ENCODE measurements around the gene DIP2A. TPM values are rescaled to one million over a fixed set of nuclear protein-coding genes. Genes with fewer than 3 reads are reported as not detected.

Gene DIP2A, protein sequence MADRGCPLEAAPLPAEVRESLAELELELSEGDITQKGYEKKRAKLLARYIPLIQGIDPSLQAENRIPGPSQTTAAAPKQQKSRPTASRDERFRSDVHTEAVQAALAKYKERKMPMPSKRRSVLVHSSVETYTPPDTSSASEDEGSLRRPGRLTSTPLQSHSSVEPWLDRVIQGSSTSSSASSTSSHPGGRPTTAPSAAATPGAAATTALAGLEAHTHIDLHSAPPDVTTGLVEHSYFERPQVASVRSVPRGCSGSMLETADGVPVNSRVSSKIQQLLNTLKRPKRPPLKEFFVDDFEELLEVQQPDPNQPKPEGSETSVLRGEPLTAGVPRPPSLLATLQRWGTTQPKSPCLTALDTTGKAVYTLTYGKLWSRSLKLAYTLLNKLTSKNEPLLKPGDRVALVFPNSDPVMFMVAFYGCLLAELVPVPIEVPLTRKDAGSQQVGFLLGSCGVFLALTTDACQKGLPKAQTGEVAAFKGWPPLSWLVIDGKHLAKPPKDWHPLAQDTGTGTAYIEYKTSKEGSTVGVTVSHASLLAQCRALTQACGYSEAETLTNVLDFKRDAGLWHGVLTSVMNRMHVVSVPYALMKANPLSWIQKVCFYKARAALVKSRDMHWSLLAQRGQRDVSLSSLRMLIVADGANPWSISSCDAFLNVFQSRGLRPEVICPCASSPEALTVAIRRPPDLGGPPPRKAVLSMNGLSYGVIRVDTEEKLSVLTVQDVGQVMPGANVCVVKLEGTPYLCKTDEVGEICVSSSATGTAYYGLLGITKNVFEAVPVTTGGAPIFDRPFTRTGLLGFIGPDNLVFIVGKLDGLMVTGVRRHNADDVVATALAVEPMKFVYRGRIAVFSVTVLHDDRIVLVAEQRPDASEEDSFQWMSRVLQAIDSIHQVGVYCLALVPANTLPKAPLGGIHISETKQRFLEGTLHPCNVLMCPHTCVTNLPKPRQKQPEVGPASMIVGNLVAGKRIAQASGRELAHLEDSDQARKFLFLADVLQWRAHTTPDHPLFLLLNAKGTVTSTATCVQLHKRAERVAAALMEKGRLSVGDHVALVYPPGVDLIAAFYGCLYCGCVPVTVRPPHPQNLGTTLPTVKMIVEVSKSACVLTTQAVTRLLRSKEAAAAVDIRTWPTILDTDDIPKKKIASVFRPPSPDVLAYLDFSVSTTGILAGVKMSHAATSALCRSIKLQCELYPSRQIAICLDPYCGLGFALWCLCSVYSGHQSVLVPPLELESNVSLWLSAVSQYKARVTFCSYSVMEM (N-terminal part only)
- 10 to 100 TPM; 44.2 to 82.2 TPM for total RNA-seq

DNA sequence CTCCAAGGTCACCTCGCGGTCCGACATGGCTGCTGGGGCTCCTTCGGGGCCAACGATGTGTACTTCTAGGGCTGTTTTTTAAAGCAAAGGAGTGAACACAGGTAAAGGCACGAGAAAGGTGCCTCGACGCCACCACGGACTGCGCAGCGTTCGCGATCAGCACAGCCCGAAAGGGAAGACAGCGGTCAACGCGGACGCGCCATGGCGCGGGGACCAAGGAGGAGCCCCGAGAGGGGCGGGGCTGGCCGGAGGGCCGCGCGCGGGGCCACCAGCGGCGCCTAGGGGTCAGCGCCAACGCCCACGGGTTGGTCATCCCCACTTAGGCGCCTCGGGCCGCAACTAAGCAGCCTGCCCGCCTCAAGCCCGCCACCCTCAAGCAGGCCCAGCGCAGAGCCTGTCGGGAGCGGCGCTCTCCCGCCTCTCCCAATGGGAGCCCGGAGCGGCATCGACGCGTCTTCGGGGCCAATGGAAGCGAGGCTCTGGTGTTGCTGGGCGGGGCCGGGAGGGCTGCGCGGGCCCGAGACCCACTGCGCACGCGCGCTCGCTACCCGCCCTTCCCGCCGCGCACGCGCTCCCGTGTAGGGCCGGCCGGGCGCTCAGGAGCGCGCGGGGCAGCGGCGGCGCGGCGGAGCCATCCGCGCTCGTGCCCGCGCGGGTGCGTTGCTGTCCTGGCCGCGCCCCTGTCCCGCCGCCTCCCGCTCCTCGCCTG is at the start of gene DIP2A:
Gene DIP2A (plus strand): TSS at position 577 of the 709 bp plus-strand sequence. CDS start 241 bp downstream, outside the sequence.
- Histone ChIP-seq H3K27ac (peak within 1 kb of the TSS; percentile 86 to 87), H3K4me1 (replicated peaks) (no peaks in the 10 kb centered on the region), H3K36me3 (no peaks in the 10 kb centered on the region), H3K9me3 (no peaks in the 10 kb centered on the region), H3K4me3 (peak within 1 kb of the TSS; percentile 97 to 99), H3K27me3 (replicated peaks; ENCODE audit: insufficient read depth) (no peaks in the 10 kb centered on the region)
- DNase-seq (ENCODE audit: low spot score): peak; percentile 93
- intact Hi-C loops (cut with DNase I): loop anchor here (5.0 kb wide), 1 partner anchor 131 kb away; a partner anchor contains a TSS
- WGBS: under 1% methylated on average over 69 of the region's 91 CpGs
- TF ChIP-seq POLR2A (IDR thresholded peaks at IDR 0.05) (peak; percentile 88), POLR2AphosphoS5 (IDR thresholded peaks at IDR 0.05) (peak; percentile 91)
- TF ChIP-seq, protein P1, sequence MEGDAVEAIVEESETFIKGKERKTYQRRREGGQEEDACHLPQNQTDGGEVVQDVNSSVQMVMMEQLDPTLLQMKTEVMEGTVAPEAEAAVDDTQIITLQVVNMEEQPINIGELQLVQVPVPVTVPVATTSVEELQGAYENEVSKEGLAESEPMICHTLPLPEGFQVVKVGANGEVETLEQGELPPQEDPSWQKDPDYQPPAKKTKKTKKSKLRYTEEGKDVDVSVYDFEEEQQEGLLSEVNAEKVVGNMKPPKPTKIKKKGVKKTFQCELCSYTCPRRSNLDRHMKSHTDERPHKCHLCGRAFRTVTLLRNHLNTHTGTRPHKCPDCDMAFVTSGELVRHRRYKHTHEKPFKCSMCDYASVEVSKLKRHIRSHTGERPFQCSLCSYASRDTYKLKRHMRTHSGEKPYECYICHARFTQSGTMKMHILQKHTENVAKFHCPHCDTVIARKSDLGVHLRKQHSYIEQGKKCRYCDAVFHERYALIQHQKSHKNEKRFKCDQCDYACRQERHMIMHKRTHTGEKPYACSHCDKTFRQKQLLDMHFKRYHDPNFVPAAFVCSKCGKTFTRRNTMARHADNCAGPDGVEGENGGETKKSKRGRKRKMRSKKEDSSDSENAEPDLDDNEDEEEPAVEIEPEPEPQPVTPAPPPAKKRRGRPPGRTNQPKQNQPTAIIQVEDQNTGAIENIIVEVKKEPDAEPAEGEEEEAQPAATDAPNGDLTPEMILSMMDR (IDR thresholded peaks at IDR 0.05): no peak

- H3K27me3 ChIP-seq (replicated peaks; ENCODE audit: insufficient read depth): no peaks in the 10 kb centered on the region
- WGBS: 97% methylated on average over 32 of the region's 32 CpGs
- intact Hi-C loops (cut with DNase I): no loop called here
- no peak overlapping the region for H3K27ac ChIP-seq
- TF ChIP-seq, protein P1 (IDR thresholded peaks at IDR 0.05): no peak
- no peak for TF ChIP-seq POLR2AphosphoS5 (IDR thresholded peaks at IDR 0.05)
- no peak for TF ChIP-seq POLR2A (IDR thresholded peaks at IDR 0.05)
- H3K4me3 ChIP-seq: no peak overlapping the region
- no peak for DNase-seq (ENCODE audit: low spot score)
- no peaks in the 10 kb centered on the region for H3K36me3 ChIP-seq
- no peaks in the 10 kb centered on the region for H3K4me1 ChIP-seq (replicated peaks)
- no peaks in the 10 kb centered on the region for H3K9me3 ChIP-seq
These were observed 48.9 kb upstream of the DIP2A start for GRCh38 chr21:46409641-46410406.

DNA sequence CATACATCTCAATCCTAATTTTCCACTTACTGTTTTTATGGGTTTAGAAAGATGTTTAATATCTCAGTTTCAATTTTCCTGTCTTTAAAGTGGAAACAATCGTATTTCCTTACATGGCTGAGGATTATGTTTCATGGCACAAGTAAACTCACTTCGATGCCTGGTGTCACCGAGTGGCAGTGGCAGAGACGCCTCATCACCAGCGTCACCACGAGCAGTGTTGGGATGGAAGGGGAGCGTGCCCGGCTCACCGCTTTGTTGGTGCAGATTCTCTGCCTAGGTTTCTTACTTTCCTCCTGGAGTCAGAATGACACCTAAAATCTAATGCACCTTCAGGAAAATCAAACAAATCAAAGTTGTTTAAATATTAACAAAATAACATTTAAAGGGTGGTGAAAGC is 48.2 kb upstream of the DIP2A start:
- H3K27me3 ChIP-seq (replicated peaks; ENCODE audit: insufficient read depth): no peaks in the 10 kb centered on the region
- TF ChIP-seq, protein P1 (IDR thresholded peaks at IDR 0.05): no peak
- TF ChIP-seq POLR2A (IDR thresholded peaks at IDR 0.05) (no peak), POLR2AphosphoS5 (IDR thresholded peaks at IDR 0.05) (no peak)
- no peak overlapping the region for H3K27ac ChIP-seq
- H3K9me3 ChIP-seq: no peaks in the 10 kb centered on the region
- DNase-seq (ENCODE audit: low spot score): no peak
- intact Hi-C loops (cut with DNase I): no loop called here
- no peaks in the 10 kb centered on the region for H3K36me3 ChIP-seq
- 93% methylated on average over 9 of the region's 9 CpGs for WGBS
- H3K4me1 ChIP-seq (replicated peaks): no peaks in the 10 kb centered on the region
- no peak overlapping the region for H3K4me3 ChIP-seq

GRCh38 chr21:46411236-46411635 is 47.5 kb upstream of the DIP2A start:
- 85% methylated on average over 17 of the region's 17 CpGs for WGBS
- Histone ChIP-seq H3K4me3 (no peak overlapping the region), H3K9me3 (no peaks in the 10 kb centered on the region), H3K27ac (no peak overlapping the region), H3K4me1 (replicated peaks) (no peaks in the 10 kb centered on the region), H3K27me3 (replicated peaks; ENCODE audit: insufficient read depth) (no peaks in the 10 kb centered on the region), H3K36me3 (no peaks in the 10 kb centered on the region)
- intact Hi-C loops (cut with DNase I): no loop called here
- no peak for TF ChIP-seq POLR2AphosphoS5 (IDR thresholded peaks at IDR 0.05)
- no peak for DNase-seq (ENCODE audit: low spot score)
